ENCODE measurements around the gene KLF6.

GRCh38 chr10:3834404-3834803, 49.4 kb upstream of the KLF6 start:
- no peak for TF ChIP-seq ZNF704 (tag by site-specific recombination; IDR thresholded peaks at IDR 0.05)
- TF ChIP-seq ZSCAN16 (tag by site-specific recombination; IDR thresholded peaks at IDR 0.05), result no peak
- no peak for TF ChIP-seq HOXA7 (CRISPR knock-in tag; IDR thresholded peaks at IDR 0.05; ENCODE audit: borderline replicate concordance)
